ENCODE measurements around the gene HOXC13. TPM values are rescaled to one million over a fixed set of nuclear protein-coding genes. Genes with fewer than 3 reads are reported as not detected.

Gene HOXC13
- total RNA-seq: not detected in 2 replicates

GRCh38 chr12:53938326-53939140, at the start of gene HOXC13:
Gene HOXC13 (plus strand): TSS chr12:53938831. CDS start chr12:53938907, 76 bp downstream.
- Histone ChIP-seq H3K36me3 (ENCODE audit: control insufficient read depth, insufficient read depth, low read length) (no peaks in the 10 kb centered on the region), H3K4me3 (ENCODE audit: low read depth, low read length) (no peak within 1 kb of the TSS), H3K27me3 (ENCODE audit: control insufficient read depth, insufficient read depth, low read length) (peaks cover 88% of the 10 kb centered on the region)
- DNase-seq (ENCODE audit: low read depth): no peak
- TF ChIP-seq CTCF (IDR thresholded peaks at IDR 0.05; ENCODE audit: insufficient read depth, low read length, poor library complexity, severe bottlenecking): no peak

- DNase-seq (ENCODE audit: low read depth): no peak
- no peak overlapping the region for H3K4me3 ChIP-seq (ENCODE audit: low read depth, low read length)
- peaks cover 13% of the 10 kb centered on the region for H3K27me3 ChIP-seq (ENCODE audit: control insufficient read depth, insufficient read depth, low read length)
- TF ChIP-seq CTCF (IDR thresholded peaks at IDR 0.05; ENCODE audit: insufficient read depth, low read length, poor library complexity, severe bottlenecking): no peak
- no peaks in the 10 kb centered on the region for H3K36me3 ChIP-seq (ENCODE audit: control insufficient read depth, insufficient read depth, low read length)
Observed at GRCh38 chr12:53890081-53890480, 48.5 kb upstream of the HOXC13 start.

- H3K4me3 ChIP-seq (ENCODE audit: low read depth, low read length): no peak overlapping the region
- TF ChIP-seq CTCF (IDR thresholded peaks at IDR 0.05; ENCODE audit: insufficient read depth, low read length, poor library complexity, severe bottlenecking): no peak
- H3K36me3 ChIP-seq (ENCODE audit: control insufficient read depth, insufficient read depth, low read length): no peaks in the 10 kb centered on the region
- H3K27me3 ChIP-seq (ENCODE audit: control insufficient read depth, insufficient read depth, low read length): peaks cover 9% of the 10 kb centered on the region
- no peak for DNase-seq (ENCODE audit: low read depth)
Observed at GRCh38 chr12:53892762-53893395, 45.8 kb upstream of the HOXC13 start.

- no peak for DNase-seq (ENCODE audit: low read depth)
- Histone ChIP-seq H3K27me3 (ENCODE audit: control insufficient read depth, insufficient read depth, low read length) (peaks cover 12% of the 10 kb centered on the region), H3K4me3 (ENCODE audit: low read depth, low read length) (no peak overlapping the region), H3K36me3 (ENCODE audit: control insufficient read depth, insufficient read depth, low read length) (no peaks in the 10 kb centered on the region)
- TF ChIP-seq CTCF (IDR thresholded peaks at IDR 0.05; ENCODE audit: insufficient read depth, low read length, poor library complexity, severe bottlenecking): no peak
Observed at GRCh38 chr12:53899230-53899629, 39.4 kb upstream of the HOXC13 start.

- Histone ChIP-seq H3K4me3 (ENCODE audit: low read depth, low read length) (no peak overlapping the region), H3K27me3 (ENCODE audit: control insufficient read depth, insufficient read depth, low read length) (no peaks in the 10 kb centered on the region), H3K36me3 (ENCODE audit: control insufficient read depth, insufficient read depth, low read length) (no peaks in the 10 kb centered on the region)
- no peak for DNase-seq (ENCODE audit: low read depth)
- no peak for TF ChIP-seq CTCF (IDR thresholded peaks at IDR 0.05; ENCODE audit: insufficient read depth, low read length, poor library complexity, severe bottlenecking)
Observed at GRCh38 chr12:53907103-53907502, 31.5 kb upstream of the HOXC13 start.
